Dedifferentiated amniotic fluid mesenchymal stem cell (primary cell): ENCODE results near the gene CERK.

Experiments
- DNase-seq: peaks from one replicate; pipeline ENCODE4 v3.0.0-alpha.2; 2016; ENCODE audit errors: extremely low spot score

Gene CERK

DNA sequence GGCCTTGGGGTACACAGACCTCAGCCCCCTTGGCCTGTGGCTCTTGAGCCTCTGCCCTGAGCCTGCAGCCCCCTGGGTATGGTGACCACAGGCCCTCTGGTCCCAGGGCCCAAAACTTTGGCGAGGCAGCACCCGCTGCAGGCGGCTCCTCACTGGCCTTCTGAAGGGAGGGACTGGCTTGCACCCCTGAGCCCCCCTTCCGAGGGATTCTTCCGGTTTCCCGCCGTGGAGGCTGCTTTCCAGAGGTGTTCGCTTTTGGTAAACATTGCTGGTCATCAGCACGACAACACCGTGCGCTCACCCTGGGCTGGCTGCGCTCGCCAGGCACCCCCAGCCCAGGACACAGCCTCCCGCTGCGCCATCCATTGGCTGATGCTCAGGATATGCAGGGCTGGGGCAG is 75.8 kb downstream of the CERK start:
- no peak for DNase-seq

DNA sequence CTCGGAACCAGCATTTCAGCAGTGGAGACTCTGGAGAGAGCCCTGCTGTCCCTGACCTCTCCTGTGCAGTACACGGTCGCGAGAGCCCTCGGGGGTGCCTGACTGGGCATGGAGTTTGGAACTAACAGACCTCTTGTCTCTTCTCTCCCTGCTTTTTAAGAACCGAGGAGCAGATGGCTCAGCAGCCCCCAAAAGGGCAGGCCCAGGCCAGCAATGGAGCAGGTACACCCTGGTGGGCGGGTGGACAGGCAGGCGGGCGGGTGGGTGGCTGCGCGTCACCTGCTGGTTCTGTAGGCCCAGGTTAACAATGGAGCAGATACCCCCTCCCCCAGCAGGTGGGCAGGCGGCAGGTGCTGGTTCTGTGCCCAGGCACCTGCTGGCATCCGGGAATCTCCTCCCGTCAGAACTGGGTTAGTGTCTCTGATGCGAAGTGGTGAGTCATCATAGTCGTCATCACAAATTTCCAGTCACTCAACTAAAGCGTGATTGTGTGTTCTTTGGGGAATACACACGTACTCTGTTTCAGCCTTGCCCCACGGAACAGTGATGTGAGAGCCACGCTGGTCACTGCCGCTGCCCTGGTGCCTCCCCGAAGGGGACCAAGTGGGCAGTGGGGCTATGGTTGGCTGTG is 76.7 kb downstream of the CERK start:
- no peak for DNase-seq

DNA sequence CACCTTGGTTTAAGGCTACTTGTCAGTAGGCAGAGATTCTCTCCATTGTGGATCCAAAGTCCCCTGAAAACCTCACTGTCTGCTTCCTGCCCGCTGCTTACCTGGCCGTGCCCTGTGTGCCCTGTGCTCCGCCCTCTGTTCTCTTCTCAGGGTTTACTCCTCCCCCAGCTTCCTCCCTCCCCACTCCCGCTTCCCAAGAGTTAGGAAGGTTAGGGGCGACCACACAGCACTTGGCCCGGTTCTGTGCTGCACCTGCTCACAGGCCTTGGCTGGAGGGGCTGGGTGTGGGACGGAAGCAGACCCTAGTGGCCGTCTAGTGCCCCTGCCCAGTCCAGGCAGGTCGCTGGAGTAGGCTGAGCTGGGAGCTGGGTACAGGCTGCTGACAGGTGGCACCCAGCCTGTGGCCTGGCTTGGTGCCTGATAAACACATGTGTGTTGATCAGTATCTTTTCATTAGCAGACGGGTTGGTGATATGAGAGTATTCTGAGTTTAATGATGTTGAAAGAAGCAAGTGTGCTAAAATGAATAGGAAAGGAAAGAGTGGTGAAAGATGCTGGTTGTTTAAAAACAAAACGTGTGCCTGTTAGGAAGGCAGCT is 77.3 kb downstream of the CERK start:
- DNase-seq = no peak

DNA sequence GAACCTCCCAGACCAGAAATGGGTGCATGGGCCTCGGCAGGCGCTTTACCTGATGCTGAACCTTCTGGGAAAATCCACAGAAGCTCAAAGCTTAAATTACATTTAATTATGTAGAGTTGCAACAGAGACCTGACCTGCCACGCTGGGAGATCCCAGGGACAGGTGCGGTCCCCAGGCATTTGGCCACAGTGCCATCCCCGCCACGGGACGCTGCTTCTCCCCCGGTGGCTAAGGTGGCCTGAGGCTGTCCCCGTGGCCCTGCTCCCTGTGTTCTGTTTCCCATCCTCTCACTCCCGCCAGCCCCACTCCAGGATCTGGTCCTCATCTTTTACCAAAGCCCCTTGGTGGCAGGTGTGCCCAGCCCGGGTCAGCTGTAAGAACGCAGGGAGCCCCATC is 78.3 kb downstream of the CERK start:
- no peak for DNase-seq

DNA sequence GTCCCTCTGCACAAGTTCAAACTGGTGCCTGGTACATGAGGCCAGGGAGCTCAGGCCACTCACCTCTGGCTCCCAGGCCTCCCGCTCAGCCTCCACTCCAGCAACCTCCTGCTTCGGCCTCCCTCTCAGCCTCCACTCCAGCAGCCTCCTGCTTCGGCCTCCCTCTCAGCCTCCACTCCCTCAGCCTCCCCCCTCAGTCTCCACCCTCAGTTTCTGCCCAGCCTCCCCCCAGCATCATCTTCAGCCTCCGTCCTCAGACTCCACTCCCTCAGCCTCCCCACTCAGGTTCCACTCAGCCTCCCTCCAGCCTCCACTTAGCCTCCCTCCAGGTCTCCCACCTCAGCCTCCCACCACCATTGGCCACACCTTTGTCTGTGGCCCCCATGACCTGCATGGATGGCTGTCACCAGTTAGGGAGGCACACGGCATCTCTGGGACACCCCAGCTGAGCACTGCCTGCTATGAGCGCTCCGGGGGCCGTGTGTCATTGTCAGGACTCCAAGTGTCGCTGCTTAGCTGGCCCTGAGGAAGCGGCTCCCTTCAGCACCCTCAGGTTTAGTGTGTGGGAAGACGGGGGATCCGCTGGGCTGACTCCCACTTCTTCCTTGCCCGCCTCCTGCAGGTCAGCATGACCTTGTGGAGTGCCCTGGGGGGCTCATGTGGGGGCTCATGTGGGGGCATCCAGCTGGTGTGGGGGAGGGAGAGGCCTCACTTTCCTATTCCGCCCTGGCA is 78.8 kb downstream of the CERK start:
- DNase-seq = no peak

DNA sequence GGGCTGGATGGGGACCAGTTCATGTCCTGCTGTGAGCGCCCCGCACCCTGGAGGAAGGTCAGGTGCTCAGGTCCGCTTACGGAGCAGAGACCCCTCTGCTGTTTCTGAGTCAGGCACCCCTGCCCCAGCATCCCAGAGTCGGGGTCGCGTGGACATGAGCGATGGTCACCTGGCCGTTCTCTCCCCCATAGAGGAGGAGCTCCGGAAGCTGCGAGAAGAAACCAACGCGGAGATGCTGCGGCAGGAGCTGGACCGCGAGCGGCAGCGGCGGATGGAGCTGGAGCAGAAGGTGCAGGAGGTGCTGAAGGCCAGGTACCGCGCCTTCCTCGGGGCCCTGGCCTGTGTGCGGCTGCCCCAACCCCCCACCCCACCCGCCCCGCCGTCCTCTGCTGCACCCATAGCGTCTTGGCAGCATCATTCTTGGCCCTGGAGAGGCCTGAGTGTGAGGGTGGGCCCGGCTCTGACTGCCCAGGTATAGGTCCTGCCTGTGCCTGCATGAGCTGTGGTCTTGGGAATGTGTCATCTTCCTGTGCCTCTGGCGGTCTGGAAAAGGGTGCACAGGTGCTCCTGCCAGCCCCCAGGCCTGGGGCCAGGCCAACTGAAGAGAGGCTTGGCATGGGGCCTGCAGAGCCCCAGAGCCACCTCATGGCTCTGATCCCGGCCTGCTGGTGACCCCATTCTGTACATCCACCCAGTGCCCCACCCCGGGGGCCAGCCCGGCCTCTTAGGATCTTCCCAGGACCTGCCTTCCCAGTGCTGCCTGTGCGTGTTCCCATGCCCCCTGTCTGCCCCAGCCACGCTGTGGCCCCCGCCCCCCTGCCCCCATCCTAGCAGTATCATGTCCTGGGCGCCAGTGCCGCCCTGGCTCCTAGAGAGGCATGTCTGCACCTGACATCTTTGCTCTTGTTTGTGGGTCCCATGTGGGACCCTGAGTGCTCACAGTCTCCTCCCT is 79.8 kb downstream of the CERK start:
- no peak for DNase-seq

DNA sequence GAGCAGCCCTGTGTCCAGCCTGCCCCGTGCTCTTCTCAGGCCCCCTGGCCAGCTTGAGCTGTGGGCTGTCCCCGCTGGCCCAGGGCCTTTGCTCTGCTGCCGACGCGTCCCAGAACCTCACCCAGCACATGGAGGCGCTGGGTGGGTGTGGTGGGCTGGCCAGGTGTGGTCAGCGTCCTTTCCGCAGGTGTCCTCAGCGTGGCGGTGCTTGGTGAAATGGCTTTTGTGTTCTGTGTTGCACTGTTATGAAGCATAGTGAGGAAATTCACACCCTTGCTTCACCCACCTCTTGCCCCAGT is 80.4 kb downstream of the CERK start:
- DNase-seq = no peak

DNA sequence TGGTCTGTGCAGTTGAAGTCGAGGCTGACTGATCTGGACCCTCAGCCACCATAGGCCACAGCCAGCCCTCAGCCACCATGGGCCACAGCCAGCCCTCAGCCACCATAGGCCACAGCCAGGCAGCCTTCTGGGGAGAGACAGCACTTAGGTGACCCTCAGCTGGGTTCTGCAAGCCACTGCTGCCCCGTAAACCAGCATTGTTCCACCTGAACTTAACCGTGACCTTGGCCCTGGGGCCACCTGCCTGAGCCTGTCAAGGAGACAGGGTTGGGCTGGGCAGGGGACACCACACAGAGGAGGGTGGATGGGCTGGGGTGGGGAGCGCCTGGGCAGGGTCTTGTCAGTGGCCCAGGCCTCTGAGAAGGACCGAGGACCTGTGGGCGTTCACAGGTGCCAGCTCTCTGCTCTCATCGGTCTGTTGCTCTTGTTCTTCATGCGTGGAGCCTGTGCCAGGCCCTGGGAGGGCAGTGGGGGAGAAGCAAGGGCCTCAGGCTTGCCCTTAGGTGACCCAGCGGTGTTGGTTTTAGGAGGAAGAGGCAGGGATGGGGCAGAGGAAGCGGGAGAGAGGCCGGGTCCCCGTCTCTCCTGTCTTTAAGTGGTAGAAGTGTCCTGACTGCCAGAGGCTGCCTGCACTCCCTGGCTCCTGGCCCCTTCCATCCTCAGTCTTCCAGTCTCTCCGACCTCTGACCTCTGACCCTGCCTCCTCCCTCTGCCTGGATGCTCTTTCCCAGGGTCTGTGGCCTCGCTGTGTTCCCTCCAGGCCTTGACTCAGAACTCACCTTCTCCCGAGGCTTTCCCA is 81.0 kb downstream of the CERK start:
- no peak for DNase-seq

DNA sequence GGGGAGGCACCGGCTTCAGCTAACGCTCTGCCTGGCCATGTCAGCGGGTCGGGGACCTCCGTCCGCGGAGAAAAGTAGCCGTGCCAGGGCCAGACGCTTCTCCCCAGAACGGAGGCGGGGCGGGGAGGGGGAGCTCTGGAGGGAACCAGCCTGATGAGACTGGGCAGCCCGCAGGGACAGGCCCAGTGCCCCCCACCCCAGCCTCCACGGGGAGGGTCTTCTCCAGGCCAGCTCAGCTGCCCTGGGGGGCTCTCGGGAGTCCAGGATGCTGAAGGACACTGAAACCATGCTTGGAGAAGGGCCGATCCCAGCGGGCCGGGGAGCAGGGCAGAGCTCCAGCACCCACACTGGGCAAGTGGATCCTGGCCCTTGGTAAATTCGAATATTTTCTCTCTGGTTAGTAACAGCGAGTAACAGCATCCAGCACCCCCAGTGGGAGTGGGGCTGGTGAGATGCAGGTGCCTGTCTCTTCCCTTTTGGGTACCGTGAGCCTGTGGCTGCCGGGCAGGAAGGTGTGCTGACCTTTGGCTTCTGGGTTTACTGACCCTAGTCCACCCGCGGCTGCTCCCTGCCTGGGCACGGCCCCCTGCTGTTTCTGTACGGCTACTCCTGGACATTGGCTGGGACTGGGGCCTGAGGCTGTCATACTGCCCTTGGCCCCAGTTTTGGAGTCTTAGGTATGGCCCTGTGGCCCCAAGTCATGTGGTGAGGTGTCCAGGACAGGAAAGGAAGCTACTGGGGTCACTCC is 82.0 kb downstream of the CERK start:
- DNase-seq = no peak

DNA sequence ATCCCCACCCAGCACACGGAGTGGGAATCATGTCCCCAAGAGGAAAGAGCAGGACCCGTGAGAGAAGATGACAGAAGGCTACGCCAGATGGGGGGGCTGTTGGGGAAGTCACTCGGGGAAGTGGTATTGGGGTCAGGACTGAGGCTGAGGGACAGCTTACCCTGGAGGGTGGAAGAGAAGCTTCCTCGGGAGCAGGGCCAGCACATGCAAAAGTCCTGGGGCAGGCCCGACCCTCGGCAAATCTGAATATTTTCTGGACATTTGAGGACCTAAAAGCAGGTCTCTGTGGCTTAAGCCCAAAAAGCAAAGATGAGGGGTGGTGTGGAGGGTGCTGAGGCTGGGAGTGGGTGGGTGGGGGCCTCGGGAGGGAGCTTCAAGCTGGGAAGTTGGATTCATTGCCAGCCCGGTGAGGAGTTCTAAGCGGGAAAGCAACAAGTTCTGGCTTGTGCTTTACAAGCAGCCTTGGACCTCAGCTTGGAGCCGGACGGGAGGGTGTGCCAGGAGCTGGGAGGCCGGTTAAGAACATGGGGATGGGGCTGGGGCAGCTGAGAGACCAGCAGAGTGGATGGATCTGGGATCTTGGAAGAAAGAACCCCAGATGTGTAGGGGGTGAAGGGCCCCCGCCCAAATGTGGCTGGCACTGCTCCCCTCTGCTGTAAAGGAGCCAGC is 83.0 kb downstream of the CERK start:
- no peak for DNase-seq

DNA sequence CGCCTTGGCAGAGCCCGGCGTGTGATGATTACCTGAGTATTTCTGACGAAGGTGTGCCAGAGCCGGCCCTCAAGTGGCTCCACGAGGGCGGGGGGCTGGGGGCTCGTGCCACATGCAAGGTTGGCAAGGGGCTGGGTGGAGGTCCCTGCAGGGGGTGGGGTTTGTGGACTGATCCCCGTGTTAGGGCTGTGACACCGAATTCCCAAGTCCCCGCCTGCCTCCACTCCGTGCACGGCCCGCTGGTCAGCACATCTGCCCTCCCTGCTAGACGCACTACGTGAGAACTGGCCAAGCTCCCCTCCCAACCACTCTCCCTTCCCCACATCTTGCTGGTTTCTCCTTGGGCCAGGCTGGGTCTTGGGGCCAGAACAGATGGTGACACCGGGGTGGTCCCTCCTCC is 83.6 kb downstream of the CERK start:
- no peak for DNase-seq

DNA sequence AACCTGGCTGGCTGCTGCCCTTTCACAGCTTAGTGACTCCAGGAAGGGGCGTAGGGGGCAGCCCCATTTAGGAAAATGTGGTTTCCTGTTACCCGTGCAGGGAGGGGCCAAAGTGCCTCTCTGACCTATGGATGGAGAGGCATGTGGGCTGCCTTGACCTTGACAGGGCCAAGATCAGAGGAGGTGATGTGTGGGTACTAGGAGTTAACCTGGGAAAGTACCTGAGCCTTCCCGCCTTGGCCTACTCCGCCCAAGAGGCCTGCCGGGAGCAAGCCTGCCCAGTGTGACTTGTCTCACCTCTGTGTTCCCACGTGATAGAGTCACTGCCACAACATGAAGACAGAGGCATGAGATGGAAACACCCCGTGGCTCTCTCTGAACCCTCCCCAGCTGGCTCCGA is 84.5 kb downstream of the CERK start:
- no peak for DNase-seq

DNA sequence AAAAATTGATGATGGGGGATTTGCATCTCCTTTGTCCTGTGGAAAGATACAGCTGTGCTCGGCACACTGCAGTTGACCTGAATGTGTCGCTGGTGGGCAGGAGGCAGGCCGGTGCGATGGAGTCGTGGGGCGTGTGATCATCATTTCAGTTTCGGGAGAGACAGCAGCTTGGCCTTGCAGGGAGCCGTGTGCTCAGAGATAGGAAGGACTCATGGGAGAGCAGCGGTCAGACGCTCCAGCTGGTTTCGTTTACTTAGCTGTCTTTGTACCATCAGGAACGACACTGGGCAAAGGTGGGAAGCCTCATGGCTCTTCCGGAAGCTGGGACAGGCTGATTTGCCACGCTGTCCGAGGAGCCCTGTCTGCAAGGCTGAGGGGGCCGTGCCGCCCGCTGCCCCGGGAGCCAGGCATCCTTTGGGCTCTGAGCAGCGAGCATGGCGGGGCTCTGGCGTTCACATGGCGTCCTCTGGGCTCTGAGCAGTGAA is 85.2 kb downstream of the CERK start:
- DNase-seq = no peak

DNA sequence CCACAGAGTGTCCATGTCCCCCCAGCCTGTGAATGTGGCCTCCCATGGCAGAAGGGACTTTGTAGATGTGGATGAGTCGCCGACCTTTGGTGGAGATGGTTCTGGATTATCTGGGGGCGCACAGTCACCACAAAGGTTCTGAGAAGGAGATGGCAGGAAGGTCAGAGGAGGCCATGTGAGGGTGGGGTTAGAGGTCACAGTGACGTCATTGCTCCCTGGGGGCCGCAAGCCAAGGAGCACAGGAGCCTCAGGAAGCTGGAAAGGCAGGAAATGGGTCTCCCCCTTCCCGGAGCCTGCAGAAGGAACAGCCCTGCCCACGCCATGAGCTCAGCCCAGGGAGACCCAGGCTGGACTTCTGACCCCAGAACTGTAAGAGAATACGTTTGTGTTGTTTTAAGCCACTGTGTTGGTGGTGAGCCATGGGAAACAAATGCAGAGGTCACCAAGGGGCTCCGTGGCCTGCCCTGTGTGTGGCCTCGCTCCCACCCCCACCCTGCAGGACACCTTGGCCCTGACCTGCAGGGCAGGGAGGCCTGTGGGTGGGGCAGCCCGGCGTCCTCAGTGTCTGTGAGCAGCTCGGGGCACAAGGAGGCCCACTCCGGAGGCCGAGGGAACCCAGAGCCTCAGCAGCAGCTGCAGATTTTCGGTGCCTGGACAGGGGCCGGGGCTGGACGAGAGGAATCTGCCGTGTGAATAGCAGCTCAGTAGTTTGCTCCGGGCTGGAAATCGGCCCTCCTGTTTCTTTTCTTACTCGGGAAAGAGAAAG is 85.8 kb downstream of the CERK start:
- no peak for DNase-seq

DNA sequence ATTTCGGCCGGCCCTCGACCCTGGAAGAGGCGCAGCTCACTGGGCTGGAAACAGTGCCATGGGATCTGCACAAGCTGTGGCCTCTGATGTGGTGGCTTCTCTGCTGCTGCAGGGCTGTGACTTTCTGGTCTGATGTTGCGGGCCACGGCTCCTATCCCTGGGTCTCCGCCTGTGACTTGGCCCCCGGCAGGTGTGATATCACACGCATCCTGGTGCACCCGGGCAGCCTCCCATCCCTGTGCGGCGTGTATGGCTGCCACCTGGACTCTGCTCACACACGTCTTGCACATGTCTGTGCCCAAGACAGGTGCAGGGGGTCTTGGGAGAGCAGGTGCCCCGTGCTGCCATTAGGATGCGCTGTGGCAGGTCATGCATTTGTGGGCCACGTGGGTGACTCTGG is 86.7 kb downstream of the CERK start:
- no peak for DNase-seq

DNA sequence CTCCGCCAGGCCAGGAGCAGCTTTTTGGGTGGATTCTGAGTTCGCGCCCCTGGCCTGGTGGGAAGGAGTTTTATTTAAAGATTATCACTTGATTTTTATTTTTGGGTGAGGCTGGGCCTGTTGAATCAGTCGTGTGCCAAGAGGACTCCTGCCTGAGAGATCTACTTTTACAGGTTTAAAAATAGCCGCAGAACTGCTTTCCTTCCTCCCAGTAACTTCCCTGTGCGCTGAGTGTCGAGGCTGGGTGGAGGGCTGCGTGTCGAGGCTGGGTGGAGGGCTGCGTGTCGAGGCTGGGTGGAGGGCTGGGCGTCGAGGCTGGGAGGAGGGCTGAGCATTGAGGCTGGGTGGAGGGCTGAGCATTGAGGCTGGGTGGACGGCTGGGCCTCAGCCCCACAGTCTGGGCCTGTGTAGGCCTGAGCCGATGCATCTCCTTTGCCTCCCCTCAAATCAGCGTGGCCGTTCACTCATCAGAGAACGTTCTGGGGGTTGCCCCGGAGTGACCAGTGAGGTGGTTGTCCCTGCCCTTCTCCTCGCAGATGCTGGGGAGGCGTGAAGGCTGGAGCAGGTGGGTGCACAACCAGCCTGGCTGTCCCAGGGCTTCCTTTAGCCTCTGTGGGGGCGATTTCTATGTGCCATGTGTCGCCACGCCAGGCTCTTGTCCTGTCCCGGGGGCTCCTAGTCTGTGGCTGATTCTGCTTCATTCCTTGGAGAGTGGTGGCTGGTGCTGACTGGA is 87.8 kb downstream of the CERK start:
- DNase-seq = no peak

DNA sequence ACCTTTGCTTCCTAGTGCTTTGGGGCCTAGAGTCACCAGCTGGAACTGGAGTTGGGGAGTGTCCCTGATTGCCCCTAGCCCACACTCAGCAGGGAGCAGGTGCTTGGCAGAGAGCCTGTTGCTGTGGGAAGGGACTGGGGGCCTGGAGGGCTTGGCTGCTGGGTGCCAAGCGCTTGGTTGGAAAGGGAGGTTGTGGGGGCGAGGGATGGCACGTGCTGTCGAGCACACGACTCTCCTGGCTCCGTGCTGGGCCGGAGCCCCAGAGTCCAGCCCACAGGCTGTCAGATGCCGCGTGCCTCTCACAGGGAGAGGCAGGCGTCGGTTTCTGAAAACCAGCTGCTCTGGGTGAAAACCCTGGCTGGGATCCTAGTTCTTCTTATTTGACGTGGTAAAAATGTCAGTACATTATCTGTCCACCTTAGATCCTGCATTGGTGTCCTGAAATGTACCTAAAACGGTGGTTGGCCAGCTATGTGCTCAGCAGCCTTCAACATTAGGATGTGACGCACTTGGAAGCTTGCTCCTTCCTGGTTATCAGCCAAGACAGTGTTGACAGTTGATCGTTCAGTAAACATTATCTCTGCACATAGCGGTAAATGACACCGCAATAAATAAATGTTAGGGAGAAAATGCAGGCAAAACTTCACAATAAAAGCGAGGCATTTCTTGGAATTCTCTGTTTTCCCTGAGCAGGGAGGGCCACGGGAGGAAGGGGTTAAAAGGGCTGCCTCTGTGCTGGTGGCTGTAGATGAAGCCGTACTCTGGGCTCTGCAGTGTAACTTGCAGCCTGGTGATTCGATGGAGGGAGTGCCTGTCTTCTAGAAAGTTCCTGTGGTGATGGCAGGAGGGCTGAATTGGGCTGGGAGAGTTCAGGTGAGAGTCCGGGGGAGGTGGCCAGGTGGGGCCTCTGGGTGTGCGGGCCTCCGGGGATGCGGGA is 88.6 kb downstream of the CERK start:
- no peak for DNase-seq
